ENCODE results near the gene PROP1. TPM values are rescaled to one million over a fixed set of nuclear protein-coding genes. Genes with fewer than 3 reads are reported as not detected.
A peak's percentile ranks its signal among the peaks of the same experiment; 100 is the strongest.
"Not testable (repeated sequence)": the region's sequence is repeated elsewhere in the genome, so short reads cannot be mapped to it uniquely, and the experiment has no call there.

Gene PROP1
- total RNA-seq, 2 donors from 2014 or later = not detected

DNA sequence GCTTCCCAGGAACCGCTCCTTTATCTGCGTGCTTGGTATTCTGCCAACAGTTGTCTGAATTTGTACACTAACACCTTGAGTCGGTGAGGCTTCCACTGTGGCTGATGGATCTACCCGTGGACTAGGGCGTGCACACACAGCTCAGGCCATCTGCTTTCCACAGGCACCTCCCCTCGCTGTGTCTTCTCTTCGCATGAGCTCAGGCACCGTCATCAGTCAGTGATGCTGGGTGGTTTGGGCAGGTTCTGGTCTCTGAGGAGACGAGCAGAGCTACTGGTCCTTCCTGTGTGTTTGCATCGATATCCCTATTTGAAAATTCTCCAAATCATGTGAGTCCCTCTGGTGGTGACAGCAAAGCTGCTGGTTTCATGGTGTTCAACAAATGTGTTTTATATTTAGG is 48.1 kb downstream of the PROP1 start:
- peak; percentile 62 for ATAC-seq
- WGBS, 2 donors = 10 to 46% methylated on average over 2 to 9 of the region's 10 CpGs
- H3K27ac ChIP-seq = peak overlapping the region in 3 of 4 donors; percentile 47 to 54 (median 49)
- H3K9me3 ChIP-seq; intact Hi-C loops (cut with DNase I); H3K27me3 ChIP-seq; H3K36me3 ChIP-seq (replicated peaks in 1 of 2; ENCODE audit: insufficient read depth in 1 of 2, low read depth in 2 of 2); H3K4me3 ChIP-seq: not testable (repeated sequence)
- peak; percentile 42 to 65 (median 54) for DNase-seq
- H3K4me1 ChIP-seq = peaks cover 18% of the 10 kb centered on the region
- TF ChIP-seq, protein P1, sequence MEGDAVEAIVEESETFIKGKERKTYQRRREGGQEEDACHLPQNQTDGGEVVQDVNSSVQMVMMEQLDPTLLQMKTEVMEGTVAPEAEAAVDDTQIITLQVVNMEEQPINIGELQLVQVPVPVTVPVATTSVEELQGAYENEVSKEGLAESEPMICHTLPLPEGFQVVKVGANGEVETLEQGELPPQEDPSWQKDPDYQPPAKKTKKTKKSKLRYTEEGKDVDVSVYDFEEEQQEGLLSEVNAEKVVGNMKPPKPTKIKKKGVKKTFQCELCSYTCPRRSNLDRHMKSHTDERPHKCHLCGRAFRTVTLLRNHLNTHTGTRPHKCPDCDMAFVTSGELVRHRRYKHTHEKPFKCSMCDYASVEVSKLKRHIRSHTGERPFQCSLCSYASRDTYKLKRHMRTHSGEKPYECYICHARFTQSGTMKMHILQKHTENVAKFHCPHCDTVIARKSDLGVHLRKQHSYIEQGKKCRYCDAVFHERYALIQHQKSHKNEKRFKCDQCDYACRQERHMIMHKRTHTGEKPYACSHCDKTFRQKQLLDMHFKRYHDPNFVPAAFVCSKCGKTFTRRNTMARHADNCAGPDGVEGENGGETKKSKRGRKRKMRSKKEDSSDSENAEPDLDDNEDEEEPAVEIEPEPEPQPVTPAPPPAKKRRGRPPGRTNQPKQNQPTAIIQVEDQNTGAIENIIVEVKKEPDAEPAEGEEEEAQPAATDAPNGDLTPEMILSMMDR (IDR thresholded peaks at IDR 0.05) = peak in 4 of 7 experiments; percentile 33 to 55 (median 39)

DNA sequence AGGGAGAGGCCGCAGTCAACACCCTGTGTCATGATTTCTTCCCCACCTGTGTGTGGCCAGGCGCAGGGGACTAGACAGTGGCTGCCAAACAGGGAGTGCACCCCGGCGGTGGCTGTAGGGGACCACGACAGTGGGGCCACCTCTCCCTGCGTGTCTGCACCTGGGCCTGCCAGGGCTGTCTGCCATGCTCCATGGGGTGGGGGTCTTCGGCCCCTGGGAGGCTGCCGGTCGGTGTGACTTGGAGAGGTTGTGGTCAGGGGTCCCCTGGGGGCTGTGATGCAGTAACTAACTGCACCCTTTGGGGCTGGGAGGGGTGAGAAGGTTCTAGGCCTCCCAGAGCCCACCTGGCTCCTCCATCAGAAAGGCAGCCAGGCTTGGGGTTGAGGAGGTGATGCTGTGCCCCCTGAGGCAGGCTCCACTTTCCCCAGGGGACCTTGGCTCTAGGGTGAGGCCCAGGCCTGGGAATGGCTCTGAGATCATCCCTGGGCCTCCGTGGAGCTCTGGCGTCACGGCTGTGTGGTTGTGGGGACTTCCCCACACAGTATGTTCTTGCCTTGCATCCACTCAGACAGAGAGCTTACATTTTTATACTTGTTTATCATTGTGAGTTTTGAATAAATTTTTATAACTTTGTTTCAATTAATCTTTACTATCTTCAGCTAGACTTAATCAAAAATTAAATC is 50.3 kb downstream of the PROP1 start:
- DNase-seq; H3K27me3 ChIP-seq; H3K9me3 ChIP-seq; H3K4me3 ChIP-seq; ATAC-seq; H3K36me3 ChIP-seq (replicated peaks in 1 of 2; ENCODE audit: insufficient read depth in 1 of 2, low read depth in 2 of 2); H3K27ac ChIP-seq; intact Hi-C loops (cut with DNase I): not testable (repeated sequence)
- WGBS, 2 donors = 87 to 91% methylated on average over 3 to 11 of the region's 12 CpGs
- H3K4me1 ChIP-seq = peaks cover 18% of the 10 kb centered on the region

DNA sequence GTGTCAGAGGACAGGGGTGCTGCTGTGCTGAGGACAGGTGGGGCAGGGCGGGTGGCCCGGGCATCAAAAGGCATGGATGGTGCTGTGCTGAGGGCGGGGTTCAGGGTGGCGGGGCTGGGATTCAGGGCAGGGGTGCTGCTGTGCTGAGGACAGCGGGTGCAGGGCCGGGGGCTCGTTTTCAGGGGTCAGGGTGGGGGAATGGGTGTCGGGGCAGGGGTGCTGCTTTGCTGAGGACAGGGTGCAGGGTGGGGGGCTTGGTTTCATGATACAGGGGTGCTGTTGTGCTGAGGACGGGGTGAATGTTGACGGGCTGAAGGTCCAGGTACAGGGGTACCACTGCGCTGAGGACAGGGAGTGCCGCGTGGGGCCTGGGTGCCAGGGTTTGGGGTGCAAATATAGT is 50.9 kb downstream of the PROP1 start:
- H3K27ac ChIP-seq; DNase-seq; H3K36me3 ChIP-seq (replicated peaks in 1 of 2; ENCODE audit: insufficient read depth in 1 of 2, low read depth in 2 of 2); intact Hi-C loops (cut with DNase I); ATAC-seq; H3K27me3 ChIP-seq; H3K9me3 ChIP-seq; H3K4me3 ChIP-seq: not testable (repeated sequence)
- 94 to 95% methylated on average over 9 to 11 of the region's 13 CpGs for WGBS, 2 donors
- peaks cover 18% of the 10 kb centered on the region for H3K4me1 ChIP-seq

DNA sequence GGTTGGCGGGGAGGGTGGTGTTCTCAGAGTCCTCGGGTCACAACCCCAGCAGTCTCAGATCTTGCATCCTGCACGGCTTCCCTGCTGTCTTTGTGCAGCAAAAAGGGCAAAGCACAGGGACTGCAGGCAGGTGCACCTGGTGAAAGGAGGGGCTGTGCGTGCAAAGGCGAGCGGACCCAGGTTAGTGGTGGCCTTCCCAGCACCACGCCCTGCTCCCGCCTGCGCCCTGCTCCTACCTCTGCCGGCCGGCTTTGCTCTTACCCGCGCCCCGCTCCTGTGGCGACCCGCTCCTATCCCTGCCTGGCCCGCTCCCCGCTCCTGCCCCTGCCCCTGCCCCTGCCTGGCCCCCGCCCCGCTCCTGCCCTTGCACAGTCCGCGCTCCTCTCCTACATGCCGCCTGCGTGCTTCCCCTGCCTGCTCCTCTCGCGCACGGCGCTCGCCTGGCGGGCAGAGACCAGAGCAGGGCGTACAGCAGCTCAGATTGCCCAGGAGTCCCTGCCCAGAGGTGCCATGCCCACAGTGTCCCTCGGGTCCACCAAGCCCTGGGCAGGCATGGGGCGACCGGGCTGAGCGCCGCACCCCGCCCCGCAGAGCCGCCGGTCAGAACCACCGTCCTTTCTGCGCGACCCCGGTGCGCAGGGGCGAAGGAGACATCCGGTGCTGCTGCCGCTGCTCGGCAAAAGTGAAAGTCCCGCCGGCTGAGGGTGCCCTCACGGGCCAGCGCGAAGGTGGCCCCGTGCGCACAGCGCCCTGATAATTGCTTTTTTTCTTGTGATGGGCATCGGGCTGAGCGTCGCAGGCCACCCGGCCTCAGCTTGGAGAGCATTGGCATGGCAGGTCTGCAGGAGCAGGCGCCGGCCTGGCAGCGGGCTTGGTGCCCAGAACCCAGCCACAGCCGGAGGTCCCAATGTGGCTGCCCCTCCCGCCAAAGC is 52.0 kb downstream of the PROP1 start:
- peak; percentile 10 for ATAC-seq

DNA sequence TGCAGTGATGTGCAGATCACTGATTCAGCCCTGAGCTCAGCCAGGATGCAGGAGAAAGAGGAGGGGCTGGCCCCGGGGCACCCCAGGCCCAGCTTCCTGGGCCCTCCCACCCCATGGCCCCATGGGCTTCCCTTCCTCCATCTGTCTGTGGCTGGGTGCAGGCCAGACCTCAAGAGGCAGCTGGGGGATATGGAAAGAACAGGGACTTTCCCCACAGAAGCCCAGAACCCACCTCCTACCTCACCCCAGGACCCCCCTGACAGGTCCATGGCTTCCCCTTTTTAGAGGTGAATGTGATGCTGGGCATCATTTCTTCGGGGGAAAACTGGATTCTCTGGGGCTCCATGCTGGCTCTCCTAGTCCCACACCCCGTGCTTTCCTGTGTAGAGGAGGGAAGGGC is 53.1 kb downstream of the PROP1 start:
- H3K9me3 ChIP-seq; H3K36me3 ChIP-seq (replicated peaks in 1 of 2; ENCODE audit: insufficient read depth in 1 of 2, low read depth in 2 of 2); intact Hi-C loops (cut with DNase I); H3K27me3 ChIP-seq; DNase-seq; ATAC-seq; H3K4me3 ChIP-seq; H3K27ac ChIP-seq: not testable (repeated sequence)
- peaks cover 23% of the 10 kb centered on the region for H3K4me1 ChIP-seq
- 10 to 57% methylated on average over 2 of the region's 3 CpGs for WGBS, 2 donors

More for the DNA sequence above, 52.0 kb downstream of the PROP1 start:
- peaks cover 18% of the 10 kb centered on the region for H3K4me1 ChIP-seq
- H3K36me3 ChIP-seq (replicated peaks in 1 of 2; ENCODE audit: insufficient read depth in 1 of 2, low read depth in 2 of 2); intact Hi-C loops (cut with DNase I); H3K4me3 ChIP-seq; H3K9me3 ChIP-seq; H3K27ac ChIP-seq; H3K27me3 ChIP-seq; DNase-seq: not testable (repeated sequence)
- 0 to 1% methylated on average over 14 to 17 of the region's 66 CpGs for WGBS, 2 donors

Other genes with a start within 250 kb of the PROP1 start
- gene FAM153A, start 213.3 kb downstream of the PROP1 start, total RNA-seq = 1 to 10 TPM; 1.6 to 1.8 TPM
- 1 to 10 TPM in 1 of 2 donors, under 1 TPM in 1; 0.52 to 2.6 TPM for gene N4BP3, start 117.3 kb upstream of the PROP1 start, total RNA-seq
- 10 to 100 TPM; 25.7 to 49.8 TPM for gene RMND5B, start 134.8 kb upstream of the PROP1 start, total RNA-seq
- 10 to 100 TPM; 63.9 to 80.2 TPM for gene NHP2, start 157.6 kb upstream of the PROP1 start, total RNA-seq
- not detected for gene GMCL2, start 191.1 kb upstream of the PROP1 start, total RNA-seq
- 10 to 100 TPM; 42.0 to 73.8 TPM for gene HNRNPAB, start 208.3 kb upstream of the PROP1 start, total RNA-seq
- 10 to 100 TPM; 47.0 to 76.5 TPM for gene PHYKPL, start 236.6 kb upstream of the PROP1 start, total RNA-seq